Measurements from ENCODE around the gene CD200R1L. TPM values are rescaled to one million over a fixed set of nuclear protein-coding genes. Genes with fewer than 3 reads are reported as not detected.

The CD200R1L gene
- total and polyA plus RNA-seq, 2 of the 13 experiments (the other 11 are each of a cell fraction or from before 2014, with no cell fraction given) = not detected

DNA sequence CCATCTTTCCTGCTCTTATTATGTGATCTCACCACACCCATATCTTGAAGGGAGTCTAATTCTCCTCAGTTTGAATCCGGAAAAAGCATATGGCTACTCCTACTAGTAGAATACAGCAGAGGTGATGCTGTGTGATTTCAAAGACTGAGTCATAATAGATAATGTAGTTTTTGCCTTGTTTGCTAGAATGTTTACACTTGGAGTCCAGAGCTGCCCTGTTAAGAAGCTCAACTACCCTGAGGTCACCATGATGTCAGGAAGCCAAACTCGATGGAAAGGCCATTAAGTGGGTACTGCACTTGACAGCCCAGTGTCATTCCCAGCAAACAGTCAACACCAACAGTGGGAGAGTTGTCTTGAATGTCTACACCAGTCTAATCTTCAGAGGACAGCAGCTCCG is 56.9 kb downstream of the CD200R1L start:
- Histone ChIP-seq H3K4me3 (replicated peaks in 1 of 3; ENCODE audit: insufficient read depth in 1 of 3, low read depth in 2 of 3, low read length in 3 of 3) (no peak overlapping the region), H3K9me3 (ENCODE audit: low read length) (peaks cover 6% of the 10 kb centered on the region; the same call in 1 of the 2 replicates), H3K4me2 (ENCODE audit: low read depth, low read length) (no peak overlapping the region), H3K36me3 (replicated peaks in 1 of 2; ENCODE audit: control insufficient read depth in 1 of 2, insufficient read depth in 2 of 2, low read length in 2 of 2) (no peaks in the 10 kb centered on the region), H4K20me1 (ENCODE audit: insufficient read depth, low read length) (no peaks in the 10 kb centered on the region), H3K9ac (ENCODE audit: insufficient read depth, low read depth, low read length) (no peak overlapping the region), H3K27ac (ENCODE audit: extremely low read length, insufficient read depth, low read length) (no peak overlapping the region), H3K79me2 (ENCODE audit: insufficient read depth, low read length) (no peaks in the 10 kb centered on the region), H2AFZ (ENCODE audit: low read length) (no peak overlapping the region), H3K4me1 (ENCODE audit: insufficient read depth, low read length) (no peaks in the 10 kb centered on the region), H3K27me3 (ENCODE audit: control insufficient read depth in 1 of 2, insufficient read depth in 2 of 2, low read length in 2 of 2) (peaks cover 0 to 5% of the 10 kb centered on the region in 2 experiments; a peak in 1 of 5 replicates)
- BruUV-seq (replicated peaks) = no TSS peak
- intact Hi-C loops (cut with micrococcal nuclease; ENCODE audit: unreplicated experiment) = no loop called here
- ChIA-PET POLR2A (no interaction called here), CTCF (ENCODE audit: low intra/inter-chr PET ratio, low total read pairs) (no interaction called here)
- WGBS (ENCODE audit: low lambda C conversion rate) = 22% methylated on average over 3 of the region's 3 CpGs
- in situ Hi-C loops (cut with HindIII; ENCODE audit: extremely low pct_ligation_motif_present, low pct_unique_long_range_greater_than_20kb) = no loop called here
- DNase-seq (ENCODE audit: low spot score) (no peak), FAIRE-seq (no peak), ATAC-seq (no peak)
- TF ChIP-seq MLLT10 (CRISPR knock-in tag; IDR thresholded peaks at IDR 0.05) (no peak), ZNF619 (CRISPR knock-in tag; IDR thresholded peaks at IDR 0.05) (no peak), SIX4 (CRISPR knock-in tag; IDR thresholded peaks at IDR 0.05) (no peak), FOXO1 (CRISPR knock-in tag; IDR thresholded peaks at IDR 0.05) (no peak), CENPBD1 (CRISPR knock-in tag; IDR thresholded peaks at IDR 0.05; ENCODE audit: borderline replicate concordance, low read depth) (no peak), ZNF781 (CRISPR knock-in tag; IDR thresholded peaks at IDR 0.05; ENCODE audit: borderline replicate concordance, not compliant biosample characterization) (no peak)

DNA sequence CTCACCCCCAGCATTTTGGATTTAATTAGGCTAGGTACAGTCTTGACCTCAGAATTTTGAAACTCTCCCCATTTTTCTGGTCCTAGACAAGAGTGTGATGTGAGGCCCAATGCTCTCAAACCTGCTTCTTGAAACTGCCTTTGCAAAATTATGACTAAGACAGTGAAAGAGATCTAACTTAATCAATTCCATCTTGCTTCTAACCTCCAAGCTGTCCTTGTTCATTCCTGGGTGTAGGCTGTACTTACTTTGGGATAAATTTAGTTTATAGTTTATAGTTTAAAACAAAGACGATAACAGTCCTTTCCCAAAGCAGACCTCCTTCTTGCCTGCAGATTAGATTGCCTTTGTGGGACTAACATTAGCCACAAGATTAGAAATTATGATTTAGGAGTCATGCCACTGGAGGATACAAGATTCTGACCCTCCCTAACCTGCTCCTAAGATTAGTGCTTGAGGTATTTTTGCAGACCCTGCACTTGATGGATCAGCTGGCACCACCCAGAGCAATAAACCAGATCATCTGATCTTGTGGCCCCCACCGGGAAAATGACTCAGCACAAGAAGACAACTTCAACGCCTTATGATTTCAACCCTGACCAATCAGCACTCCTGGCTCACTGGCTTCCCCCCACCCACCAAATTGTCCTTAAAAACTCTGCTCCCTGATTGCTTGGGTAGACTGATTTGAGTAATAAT is 59.6 kb downstream of the CD200R1L start:
- Histone ChIP-seq H3K79me2 (ENCODE audit: insufficient read depth, low read length) (no peaks in the 10 kb centered on the region), H3K9ac (ENCODE audit: insufficient read depth, low read depth, low read length) (no peak overlapping the region), H3K4me1 (ENCODE audit: insufficient read depth, low read length) (no peaks in the 10 kb centered on the region), H3K9me3 (ENCODE audit: low read length) (peaks cover 6% of the 10 kb centered on the region; the same call in 1 of the 2 replicates), H2AFZ (ENCODE audit: low read length) (no peak overlapping the region), H4K20me1 (ENCODE audit: insufficient read depth, low read length) (no peaks in the 10 kb centered on the region), H3K27ac (ENCODE audit: extremely low read length, insufficient read depth, low read length) (no peak overlapping the region), H3K4me2 (ENCODE audit: low read depth, low read length) (no peak overlapping the region), H3K36me3 (replicated peaks in 1 of 2; ENCODE audit: control insufficient read depth in 1 of 2, insufficient read depth in 2 of 2, low read length in 2 of 2) (no peaks in the 10 kb centered on the region), H3K27me3 (ENCODE audit: control insufficient read depth in 1 of 2, insufficient read depth in 2 of 2, low read length in 2 of 2) (no peaks in the 10 kb centered on the region; a peak in 1 of 5 replicates), H3K4me3 (replicated peaks in 1 of 3; ENCODE audit: insufficient read depth in 1 of 3, low read depth in 2 of 3, low read length in 3 of 3) (no peak overlapping the region)
- WGBS (ENCODE audit: low lambda C conversion rate) = 1% methylated on average over 3 of the region's 3 CpGs
- ATAC-seq = no peak
- no peak for FAIRE-seq
- intact Hi-C loops (cut with micrococcal nuclease; ENCODE audit: unreplicated experiment) (no loop called here), in situ Hi-C loops (cut with HindIII; ENCODE audit: extremely low pct_ligation_motif_present, low pct_unique_long_range_greater_than_20kb) (no loop called here)
- CTCF ChIA-PET (ENCODE audit: low intra/inter-chr PET ratio, low total read pairs) = no interaction called here
- BruUV-seq (replicated peaks) = no TSS peak
- DNase-seq (ENCODE audit: low spot score) = no peak
- POLR2A ChIA-PET = no interaction called here
- TF ChIP-seq ZNF451 (CRISPR knock-in tag; IDR thresholded peaks at IDR 0.05) = no peak
- TF ChIP-seq ZBTB26 (CRISPR knock-in tag; IDR thresholded peaks at IDR 0.05; ENCODE audit: borderline replicate concordance) = no peak
- no peak for TF ChIP-seq RAD51 (IDR thresholded peaks at IDR 0.05; ENCODE audit: borderline replicate concordance)
- TF ChIP-seq SIN3A (IDR thresholded peaks at IDR 0.05; ENCODE audit: borderline replicate concordance, low read depth, low read length) = no peak
- TF ChIP-seq SALL2 (CRISPR knock-in tag; IDR thresholded peaks at IDR 0.05) = no peak
- TF ChIP-seq, protein P1, sequence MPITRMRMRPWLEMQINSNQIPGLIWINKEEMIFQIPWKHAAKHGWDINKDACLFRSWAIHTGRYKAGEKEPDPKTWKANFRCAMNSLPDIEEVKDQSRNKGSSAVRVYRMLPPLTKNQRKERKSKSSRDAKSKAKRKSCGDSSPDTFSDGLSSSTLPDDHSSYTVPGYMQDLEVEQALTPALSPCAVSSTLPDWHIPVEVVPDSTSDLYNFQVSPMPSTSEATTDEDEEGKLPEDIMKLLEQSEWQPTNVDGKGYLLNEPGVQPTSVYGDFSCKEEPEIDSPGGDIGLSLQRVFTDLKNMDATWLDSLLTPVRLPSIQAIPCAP (CRISPR knock-in tag; IDR thresholded peaks at IDR 0.05; ENCODE audit: low read depth) = no peak
- TF ChIP-seq, protein P2, sequence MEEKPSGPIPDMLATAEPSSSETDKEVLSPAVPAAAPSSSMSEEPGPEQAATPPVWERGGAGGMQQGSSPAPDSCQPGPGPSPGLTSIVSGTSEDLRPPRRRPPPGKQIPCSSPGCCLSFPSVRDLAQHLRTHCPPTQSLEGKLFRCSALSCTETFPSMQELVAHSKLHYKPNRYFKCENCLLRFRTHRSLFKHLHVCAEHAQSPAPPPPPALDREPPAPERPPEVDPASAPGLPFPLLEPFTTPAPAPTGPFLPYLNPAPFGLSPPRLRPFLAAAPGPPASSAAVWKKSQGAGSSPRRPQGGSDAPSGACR (CRISPR knock-in tag; IDR thresholded peaks at IDR 0.05) = no peak
- no peak for TF ChIP-seq SRSF4 (IDR thresholded peaks at IDR 0.05; ENCODE audit: low read depth, low read length, poor library complexity, severe bottlenecking)
- TF ChIP-seq ZNF446 (CRISPR knock-in tag; IDR thresholded peaks at IDR 0.05) = no peak
- no peak for TF ChIP-seq MIXL1 (CRISPR knock-in tag; IDR thresholded peaks at IDR 0.05)
